Left ventricle myocardium inferior (tissue), 1 donor: ENCODE results near the gene HOXB5. TPM values are rescaled to one million over a fixed set of nuclear protein-coding genes. Genes with fewer than 3 reads are reported as not detected.
A peak's percentile ranks its signal among the peaks of the same experiment; 100 is the strongest.

Experiments used
- DNase-seq: peaks from one replicate; pipeline ENCODE4 v3.0.0-alpha.2; 2020
- H3K27ac ChIP-seq: fragments of 200-600 bp; replicated peaks from 2 replicates; pipeline ENCODE4 v1.8.0; 2021
- H3K27me3 ChIP-seq: fragments of 200-600 bp; 2 replicates; pipeline ENCODE4 v1.8.0; 2021; ENCODE audit warnings: low read depth
- H3K36me3 ChIP-seq: fragments of 200-600 bp; 2 replicates; pipeline ENCODE4 v1.8.0; 2021
- H3K4me1 ChIP-seq: fragments of 200-600 bp; 2 replicates; pipeline ENCODE4 v1.8.0; 2021
- H3K4me3 ChIP-seq: fragments of 200-600 bp; 2 replicates; pipeline ENCODE4 v1.8.0; 2021; ENCODE audit warnings: mild to moderate bottlenecking, moderate library complexity
- H3K9me3 ChIP-seq: fragments of 200-600 bp; replicated peaks from 2 replicates; pipeline ENCODE4 v1.8.0; 2021
- intact Hi-C: fragments of 100-400 bp; cut with micrococcal nuclease; formaldehyde crosslinking; loops from one replicate; pipeline ENCODE4 v1.11.0; 2022
- total RNA-seq: library from RNA; stranded (reverse); fragmentation: NEBNext Ultra II Directional; extraction: Animal tissue kit (Norgen Biotek cat#: 25700); gene quantifications from one replicate; pipeline ENCODE4 v1.2.1, GENCODE V29; 2021
- TF ChIP-seq, protein P1 (sequence below): fragments of 200-600 bp; IDR thresholded peaks from 2 replicates; pipeline ENCODE4 v1.8.0; 2021; ENCODE audit warnings: antibody characterized with exemption, mild to moderate bottlenecking, borderline replicate concordance
- donor health status: DM: no; HTN: yes; CAD: no; lungs with severe emphysema.

HOXB5 gene
- total RNA-seq, 1 donor from 2014 or later: not detected

GRCh38 chr17:48556576-48557401, 36.8 kb downstream of the HOXB5 start:
- Histone ChIP-seq H3K4me3 (no peak overlapping the region), H3K9me3 (no peaks in the 10 kb centered on the region), H3K27ac (peak overlapping the region; percentile 22), H3K27me3 (peaks cover 99% of the 10 kb centered on the region), H3K36me3 (no peaks in the 10 kb centered on the region), H3K4me1 (peaks cover 19% of the 10 kb centered on the region)
- intact Hi-C loops: no loop called here
- no peak for DNase-seq
- TF ChIP-seq, protein P1, sequence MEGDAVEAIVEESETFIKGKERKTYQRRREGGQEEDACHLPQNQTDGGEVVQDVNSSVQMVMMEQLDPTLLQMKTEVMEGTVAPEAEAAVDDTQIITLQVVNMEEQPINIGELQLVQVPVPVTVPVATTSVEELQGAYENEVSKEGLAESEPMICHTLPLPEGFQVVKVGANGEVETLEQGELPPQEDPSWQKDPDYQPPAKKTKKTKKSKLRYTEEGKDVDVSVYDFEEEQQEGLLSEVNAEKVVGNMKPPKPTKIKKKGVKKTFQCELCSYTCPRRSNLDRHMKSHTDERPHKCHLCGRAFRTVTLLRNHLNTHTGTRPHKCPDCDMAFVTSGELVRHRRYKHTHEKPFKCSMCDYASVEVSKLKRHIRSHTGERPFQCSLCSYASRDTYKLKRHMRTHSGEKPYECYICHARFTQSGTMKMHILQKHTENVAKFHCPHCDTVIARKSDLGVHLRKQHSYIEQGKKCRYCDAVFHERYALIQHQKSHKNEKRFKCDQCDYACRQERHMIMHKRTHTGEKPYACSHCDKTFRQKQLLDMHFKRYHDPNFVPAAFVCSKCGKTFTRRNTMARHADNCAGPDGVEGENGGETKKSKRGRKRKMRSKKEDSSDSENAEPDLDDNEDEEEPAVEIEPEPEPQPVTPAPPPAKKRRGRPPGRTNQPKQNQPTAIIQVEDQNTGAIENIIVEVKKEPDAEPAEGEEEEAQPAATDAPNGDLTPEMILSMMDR: no peak

DNA sequence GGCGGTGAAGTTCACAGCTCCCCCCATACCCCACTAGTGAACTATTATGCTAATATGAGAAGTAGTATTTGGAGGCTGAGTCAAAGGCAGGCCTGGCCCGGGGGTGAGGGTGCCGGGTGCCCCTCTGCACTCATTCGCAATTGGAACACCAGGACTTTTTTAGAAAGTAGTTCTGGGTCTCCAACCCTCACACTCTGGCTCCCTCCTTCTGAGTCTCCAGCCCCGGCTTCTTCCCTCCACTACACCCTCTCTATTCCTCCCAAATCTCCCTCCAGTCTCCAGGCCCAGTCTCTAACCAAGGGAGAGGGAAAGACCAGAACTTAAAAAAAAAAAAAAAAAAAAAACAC, 37.4 kb downstream of the HOXB5 start:
- no peak overlapping the region for H3K27ac ChIP-seq
- DNase-seq: no peak
- H3K27me3 ChIP-seq: peaks cover 99% of the 10 kb centered on the region
- peaks cover 19% of the 10 kb centered on the region for H3K4me1 ChIP-seq
- no peaks in the 10 kb centered on the region for H3K9me3 ChIP-seq
- intact Hi-C loops: no loop called here
- TF ChIP-seq, protein P1: no peak
- H3K36me3 ChIP-seq: no peaks in the 10 kb centered on the region
- no peak overlapping the region for H3K4me3 ChIP-seq

DNA sequence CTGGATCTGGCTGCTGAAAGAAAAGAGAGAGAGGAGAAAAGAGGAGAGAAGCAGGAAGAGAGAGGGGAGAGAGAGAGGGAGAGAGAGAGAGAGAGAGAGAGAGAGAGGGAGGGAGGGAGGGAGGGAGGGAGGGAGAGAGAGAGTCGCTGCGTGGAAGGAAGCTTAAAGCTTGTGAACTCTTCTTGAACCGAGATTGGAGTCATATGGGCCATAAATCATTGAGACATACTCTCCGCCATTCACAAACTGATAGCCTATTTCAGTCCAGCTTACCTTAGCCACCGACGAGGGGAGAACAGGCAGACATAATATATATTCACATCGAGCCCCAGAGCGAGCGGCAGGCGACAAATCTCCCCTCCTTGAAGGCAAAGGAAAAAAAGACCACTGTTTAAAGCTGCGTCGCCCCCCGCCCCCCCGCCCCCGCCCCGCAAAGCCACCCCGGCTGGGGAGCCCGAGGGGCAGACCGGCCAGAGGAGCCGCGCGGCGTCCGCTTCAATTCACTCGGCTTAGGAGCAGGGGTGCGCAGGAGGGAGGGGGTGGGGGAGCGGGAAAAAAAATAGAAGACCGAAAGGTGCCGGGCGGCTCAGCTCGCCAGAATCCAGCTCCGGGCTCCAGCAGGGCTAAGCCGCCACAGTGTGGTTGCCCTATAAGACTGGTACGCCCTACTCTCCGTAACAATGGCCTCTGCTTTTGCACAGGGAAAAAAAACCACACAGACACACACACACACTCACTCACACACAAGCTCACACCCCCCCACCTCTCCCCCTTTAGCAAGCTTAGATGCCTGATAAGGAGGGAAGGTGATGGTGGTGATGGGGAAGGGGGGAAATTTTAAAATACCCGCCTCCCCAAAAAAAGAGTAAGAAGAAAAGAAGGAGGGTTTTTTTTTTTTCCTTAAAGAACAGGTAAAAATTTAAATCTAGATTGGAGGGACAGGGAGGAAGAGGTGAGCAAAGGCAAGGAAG, 38.0 kb downstream of the HOXB5 start:
- Histone ChIP-seq H3K27me3 (peaks cover 100% of the 10 kb centered on the region), H3K4me3 (peak overlapping the region; percentile 59), H3K36me3 (no peaks in the 10 kb centered on the region), H3K4me1 (peaks cover 19% of the 10 kb centered on the region), H3K27ac (peak overlapping the region; percentile 46), H3K9me3 (no peaks in the 10 kb centered on the region)
- intact Hi-C loops: no loop called here
- TF ChIP-seq, protein P1: no peak
- DNase-seq: no peak

DNA sequence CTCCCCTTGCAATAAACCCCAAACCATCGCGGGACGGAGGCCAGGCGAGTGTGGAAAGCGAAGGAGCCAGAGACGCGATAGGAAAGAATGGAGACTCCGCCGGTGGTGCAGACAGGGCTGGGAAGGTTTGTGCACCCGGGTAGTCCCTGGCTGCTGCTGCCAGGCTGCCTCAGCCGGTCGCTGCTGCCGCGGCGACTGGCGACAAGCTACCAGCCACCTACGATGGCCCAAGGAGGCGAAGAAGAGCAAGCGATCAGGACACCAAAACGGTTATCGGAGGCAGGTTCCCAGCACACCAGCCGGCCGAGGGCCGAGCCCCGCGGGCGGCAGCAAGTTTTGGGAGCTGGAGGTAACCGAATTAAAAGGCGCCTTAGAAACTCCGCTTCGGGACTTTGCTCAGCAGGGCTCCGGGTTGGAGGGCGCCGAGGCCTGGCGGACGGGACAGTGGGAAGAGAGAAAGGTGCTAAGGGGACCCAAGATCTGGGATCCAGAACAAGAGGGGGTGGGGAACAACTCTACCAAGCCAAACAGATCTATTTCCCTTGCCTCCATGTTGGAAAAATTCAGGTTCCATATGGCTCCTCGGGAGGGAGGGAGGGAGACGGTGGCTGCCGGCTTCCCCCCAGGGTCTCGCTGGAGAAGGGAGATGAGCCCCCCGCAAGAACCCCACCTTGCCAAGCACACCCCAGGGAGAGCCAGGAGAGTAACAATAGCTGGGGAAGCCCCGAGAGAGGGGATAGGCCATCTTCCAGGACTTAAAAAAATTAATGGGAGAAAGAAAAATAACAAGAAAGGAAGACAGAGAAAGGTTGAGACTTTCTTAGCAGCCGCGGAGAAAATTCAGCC, 38.9 kb downstream of the HOXB5 start:
- H3K9me3 ChIP-seq: no peaks in the 10 kb centered on the region
- H3K27ac ChIP-seq: peak overlapping the region; percentile 46
- H3K4me3 ChIP-seq: peak overlapping the region; percentile 59
- H3K36me3 ChIP-seq: no peaks in the 10 kb centered on the region
- no peak for DNase-seq
- TF ChIP-seq, protein P1: no peak
- intact Hi-C loops: no loop called here
- H3K27me3 ChIP-seq: peaks cover 100% of the 10 kb centered on the region
- peaks cover 19% of the 10 kb centered on the region for H3K4me1 ChIP-seq

- H3K27ac ChIP-seq: peak overlapping the region; percentile 46
- no peak for DNase-seq
- TF ChIP-seq, protein P1: no peak
- H3K4me1 ChIP-seq: peaks cover 19% of the 10 kb centered on the region
- H3K4me3 ChIP-seq: peak overlapping the region; percentile 59
- no peaks in the 10 kb centered on the region for H3K36me3 ChIP-seq
- intact Hi-C loops: no loop called here
- peaks cover 100% of the 10 kb centered on the region for H3K27me3 ChIP-seq
- H3K9me3 ChIP-seq: no peaks in the 10 kb centered on the region
Observed at GRCh38 chr17:48553826-48554225, 39.8 kb downstream of the HOXB5 start.
